Trophoblast cell (in vitro differentiated cells and primary cell): ENCODE results near the gene PSMB10.

ENCODE experiments used
- DNase-seq, 2 donors: peaks; one replicate each; pipeline ENCODE4 v3.0.0-alpha.2; 2016
- H2AFZ ChIP-seq: 2 replicates; pipeline ENCODE4 v1.6.1; 2013; ENCODE audit warnings: low read length, moderate library complexity, mild to moderate bottlenecking; ENCODE audit not compliant: insufficient read depth, poor library complexity
- H2AK5ac ChIP-seq: 2 replicates; pipeline ENCODE4 v1.6.1; 2013; ENCODE audit warnings: mild to moderate bottlenecking, low read length
- H2BK120ac ChIP-seq: 2 replicates; pipeline ENCODE4 v1.6.1; 2013; ENCODE audit warnings: low read length, mild to moderate bottlenecking, moderate library complexity; ENCODE audit not compliant: insufficient read depth, poor library complexity
- H2BK12ac ChIP-seq: 2 replicates; pipeline ENCODE4 v1.6.1; 2013; ENCODE audit warnings: mild to moderate bottlenecking, low read length, moderate library complexity
- H2BK5ac ChIP-seq: 2 replicates; pipeline ENCODE4 v1.6.1; 2013; ENCODE audit warnings: low read length, low read depth, moderate library complexity, mild to moderate bottlenecking; ENCODE audit not compliant: poor library complexity
- H3K14ac ChIP-seq: 2 replicates; pipeline ENCODE4 v1.6.1; 2013; ENCODE audit warnings: mild to moderate bottlenecking, low read length
- H3K18ac ChIP-seq: 2 replicates; pipeline ENCODE4 v1.6.1; 2013; ENCODE audit warnings: mild to moderate bottlenecking, low read length
- H3K23ac ChIP-seq: 2 replicates; pipeline ENCODE4 v1.6.1; 2013; ENCODE audit warnings: low read length
- H3K27ac ChIP-seq: 2 replicates; pipeline ENCODE4 v1.5.1; 2013; ENCODE audit warnings: low read depth, mild to moderate bottlenecking, inconsistent platforms, low read length, moderate library complexity
- H3K27me3 ChIP-seq: 2 replicates; pipeline ENCODE4 v1.6.1; 2013; ENCODE audit warnings: inconsistent platforms, mild to moderate bottlenecking, low read length, moderate library complexity; ENCODE audit not compliant: insufficient read depth
- H3K36me3 ChIP-seq, 2 experiments: 1 replicate in 1 of 2; 2 replicates in 1 of 2; pipeline ENCODE4 v1.6.1; 2013; ENCODE audit warnings: low read length in 2 of 2, mild to moderate bottlenecking in 2 of 2, moderate library complexity in 1 of 2; ENCODE audit not compliant: insufficient read depth in 2 of 2, control insufficient read depth in 1 of 2
- H3K4ac ChIP-seq: 2 replicates; pipeline ENCODE4 v1.6.1; 2013; ENCODE audit warnings: low read depth, mild to moderate bottlenecking, low read length, moderate library complexity
- H3K4me1 ChIP-seq, 2 experiments: 1 replicate in 1 of 2; 2 replicates in 1 of 2; pipeline ENCODE4 v1.6.1; 2013; ENCODE audit warnings: low read length in 2 of 2, mild to moderate bottlenecking in 2 of 2, moderate library complexity in 1 of 2; ENCODE audit not compliant: insufficient read depth in 2 of 2, control insufficient read depth in 1 of 2
- H3K4me2 ChIP-seq: 2 replicates; pipeline ENCODE4 v1.6.1; 2013; ENCODE audit warnings: inconsistent platforms, mild to moderate bottlenecking, low read length, moderate library complexity
- H3K4me3 ChIP-seq: 2 replicates; pipeline ENCODE4 v1.5.1; 2013; ENCODE audit warnings: mild to moderate bottlenecking, low read depth, low read length, inconsistent platforms
- H3K79me1 ChIP-seq: one replicate; pipeline ENCODE4 v1.6.1; 2013; ENCODE audit warnings: low read length
- H3K79me2 ChIP-seq: 2 replicates; pipeline ENCODE4 v1.6.1; 2013; ENCODE audit warnings: low read length, mild to moderate bottlenecking; ENCODE audit not compliant: control insufficient read depth, insufficient read depth, poor library complexity
- H3K9ac ChIP-seq: 2 replicates; pipeline ENCODE4 v1.6.1; 2013; ENCODE audit warnings: mild to moderate bottlenecking, low read length
- H3K9me3 ChIP-seq: 2 replicates; pipeline ENCODE4 v1.6.1; 2013; ENCODE audit warnings: low read depth, mild to moderate bottlenecking, control low read depth, inconsistent platforms, low read length; ENCODE audit not compliant: insufficient read depth
- H4K12ac ChIP-seq: 2 replicates; pipeline ENCODE4 v1.6.1; 2013; ENCODE audit warnings: low read depth, mild to moderate bottlenecking, low read length, moderate library complexity
- H4K8ac ChIP-seq: 2 replicates; pipeline ENCODE4 v1.6.1; 2013; ENCODE audit warnings: low read depth, mild to moderate bottlenecking, low read length, moderate library complexity
- H4K91ac ChIP-seq: one replicate; pipeline ENCODE4 v1.6.1; 2013; ENCODE audit warnings: low read depth, mild to moderate bottlenecking, low read length, moderate library complexity
- WGBS: extraction: QIAGEN DNeasy Blood & Tissue Kit; methylation state at CpG from one replicate; pipeline ENCODE4 v1.1.7; 2013; ENCODE audit warnings: missing lambda C conversion rate; ENCODE audit not compliant: insufficient read length, insufficient coverage; ENCODE audit errors: extremely low coverage; 5-methylcytosine and 5-hydroxymethylcytosine counted together

Gene PSMB10

DNA sequence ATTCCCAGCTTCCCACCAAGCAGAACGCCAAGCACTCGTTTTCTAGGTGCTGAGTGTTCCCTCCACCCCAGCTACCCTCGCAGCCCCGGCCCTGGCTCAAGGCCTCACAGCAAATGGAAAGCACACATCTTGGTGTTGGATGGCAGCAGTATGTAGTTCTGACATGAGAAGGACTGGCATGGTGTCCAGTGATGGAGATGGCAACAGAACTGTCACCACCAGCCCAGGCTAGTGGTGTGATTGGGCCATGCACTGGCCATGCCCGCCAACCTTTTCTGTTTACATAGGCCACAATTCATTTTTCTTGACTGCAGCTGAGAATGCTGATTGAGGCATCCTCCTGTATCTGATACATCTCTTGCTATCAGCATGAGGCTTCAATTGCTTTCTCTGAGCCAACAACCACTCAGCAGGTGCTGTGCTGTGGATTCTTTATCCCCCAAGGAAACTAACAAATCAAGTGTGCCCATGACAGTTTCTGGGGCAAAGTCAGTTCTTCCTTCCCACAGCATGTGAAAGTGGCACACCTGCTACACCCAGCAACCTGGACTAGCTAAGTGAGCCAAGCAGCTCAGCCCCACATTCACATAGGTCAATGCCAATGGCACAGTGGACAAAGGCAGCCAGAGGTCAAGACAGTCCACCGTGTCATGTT is 28.0 kb upstream of the PSMB10 start:
- no peak overlapping the region for H2BK5ac ChIP-seq
- H3K23ac ChIP-seq = peak overlapping the region; percentile 9
- peak overlapping the region; percentile 8 for H3K4me3 ChIP-seq
- H3K4ac ChIP-seq = peak overlapping the region; percentile 3
- no peak overlapping the region for H4K91ac ChIP-seq
- peak overlapping the region; percentile 51 for H3K18ac ChIP-seq
- no peak overlapping the region for H2BK12ac ChIP-seq
- no peak overlapping the region for H4K8ac ChIP-seq
- WGBS = no CpG with 5 or more reads among the region's 6 CpGs
- H3K4me2 ChIP-seq = no peak overlapping the region
- no peak overlapping the region for H2AFZ ChIP-seq
- no peak for DNase-seq
- H4K12ac ChIP-seq = no peak overlapping the region
- H3K79me1 ChIP-seq = peaks cover 30% of the 10 kb centered on the region
- no peaks in the 10 kb centered on the region for H3K27me3 ChIP-seq
- peaks cover 49 to 60% of the 10 kb centered on the region in 2 experiments for H3K36me3 ChIP-seq
- peak overlapping the region; percentile 20 for H3K14ac ChIP-seq
- no peak overlapping the region for H3K9ac ChIP-seq
- no peak overlapping the region for H2BK120ac ChIP-seq
- no peak overlapping the region for H2AK5ac ChIP-seq
- peaks cover 29% of the 10 kb centered on the region for H3K79me2 ChIP-seq
- H3K27ac ChIP-seq = no peak overlapping the region
- peaks cover 28 to 29% of the 10 kb centered on the region in 2 experiments for H3K4me1 ChIP-seq
- peaks cover 2% of the 10 kb centered on the region for H3K9me3 ChIP-seq

DNA sequence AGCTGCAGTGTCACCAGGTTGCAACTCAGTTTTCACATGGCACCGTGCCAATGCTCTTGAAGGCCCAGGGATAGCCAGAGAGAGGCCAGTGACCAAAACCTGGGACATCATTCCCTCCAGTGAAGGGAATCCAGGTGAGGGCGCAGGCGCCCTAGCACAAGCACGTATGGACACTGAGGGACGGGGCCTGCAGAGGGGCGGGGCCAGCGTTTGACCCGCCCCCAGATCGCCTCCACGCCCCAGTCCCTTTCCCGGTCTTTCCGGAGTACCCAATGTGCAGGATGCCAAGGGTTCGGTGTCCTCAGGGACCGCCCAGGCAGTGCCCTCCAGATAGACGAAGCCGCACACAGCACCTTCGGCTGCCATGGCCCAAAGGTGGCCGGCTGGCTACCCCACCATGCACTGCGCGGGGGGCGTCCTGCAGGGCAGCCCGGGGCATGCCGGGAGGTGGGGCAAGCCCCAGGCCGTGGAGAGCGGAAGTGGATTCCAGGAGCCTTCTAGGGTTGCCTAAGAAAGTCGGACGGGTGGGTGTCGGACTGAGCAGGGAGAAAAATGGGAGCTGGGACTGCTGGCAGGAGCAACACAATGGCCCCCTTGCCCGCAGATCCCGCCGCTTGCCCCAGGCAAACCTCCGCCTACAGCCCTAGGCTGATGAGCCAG is 27.1 kb upstream of the PSMB10 start:
- H3K4me2 ChIP-seq = no peak overlapping the region
- no peak overlapping the region for H4K8ac ChIP-seq
- H3K36me3 ChIP-seq = peaks cover 57 to 68% of the 10 kb centered on the region in 2 experiments
- no peak overlapping the region for H4K91ac ChIP-seq
- H3K4ac ChIP-seq = no peak overlapping the region
- H2AK5ac ChIP-seq = no peak overlapping the region
- H4K12ac ChIP-seq = peak overlapping the region; percentile 11
- peaks cover 26% of the 10 kb centered on the region in 2 experiments for H3K4me1 ChIP-seq
- H3K9me3 ChIP-seq = peaks cover 2% of the 10 kb centered on the region
- no CpG with 5 or more reads among the region's 32 CpGs for WGBS
- no peak overlapping the region for H3K23ac ChIP-seq
- no peak overlapping the region for H2BK5ac ChIP-seq
- H3K79me1 ChIP-seq = peaks cover 28% of the 10 kb centered on the region
- peak; percentile 80 to 86 for DNase-seq
- peak overlapping the region; percentile 13 for H3K18ac ChIP-seq
- H2BK12ac ChIP-seq = no peak overlapping the region
- no peak overlapping the region for H3K4me3 ChIP-seq
- H2BK120ac ChIP-seq = no peak overlapping the region
- H3K79me2 ChIP-seq = peaks cover 29% of the 10 kb centered on the region
- H3K9ac ChIP-seq = no peak overlapping the region
- H3K27ac ChIP-seq = no peak overlapping the region
- H2AFZ ChIP-seq = no peak overlapping the region
- no peaks in the 10 kb centered on the region for H3K27me3 ChIP-seq
- H3K14ac ChIP-seq = no peak overlapping the region

DNA sequence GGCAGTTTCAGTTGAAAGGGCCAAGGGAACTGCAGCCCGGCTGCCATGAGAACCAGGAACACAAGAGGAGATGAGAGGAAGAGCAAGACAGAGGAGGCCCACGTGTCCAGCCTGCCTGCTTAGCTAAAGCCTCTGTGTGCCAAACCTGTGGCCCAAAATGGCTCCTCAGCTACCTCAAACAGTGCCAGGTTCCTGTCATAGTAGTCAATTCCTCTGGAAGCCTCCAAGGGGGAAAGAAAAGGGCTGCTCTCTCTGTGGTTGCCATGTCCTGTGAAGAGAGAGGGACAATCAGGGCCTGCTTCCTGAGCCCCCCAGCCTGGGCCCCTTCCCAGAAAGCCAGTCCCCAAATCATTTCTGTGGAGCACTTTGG is 26.6 kb upstream of the PSMB10 start:
- Histone ChIP-seq H3K79me1 (peaks cover 25% of the 10 kb centered on the region), H2BK5ac (no peak overlapping the region), H2BK12ac (no peak overlapping the region), H2AFZ (no peak overlapping the region), H3K36me3 (peaks cover 62 to 73% of the 10 kb centered on the region in 2 experiments), H3K9ac (no peak overlapping the region), H3K23ac (no peak overlapping the region), H3K4me2 (no peak overlapping the region), H4K8ac (no peak overlapping the region), H3K27ac (no peak overlapping the region), H3K9me3 (peaks cover 2% of the 10 kb centered on the region), H3K4me3 (no peak overlapping the region), H3K18ac (peak overlapping the region; percentile 13), H3K27me3 (no peaks in the 10 kb centered on the region), H3K14ac (no peak overlapping the region), H3K79me2 (peaks cover 28% of the 10 kb centered on the region), H3K4ac (no peak overlapping the region), H3K4me1 (peaks cover 24 to 25% of the 10 kb centered on the region in 2 experiments), H4K91ac (no peak overlapping the region), H2BK120ac (no peak overlapping the region), H4K12ac (no peak overlapping the region), H2AK5ac (no peak overlapping the region)
- DNase-seq = no peak
- no CpG with 5 or more reads among the region's 2 CpGs for WGBS

DNA sequence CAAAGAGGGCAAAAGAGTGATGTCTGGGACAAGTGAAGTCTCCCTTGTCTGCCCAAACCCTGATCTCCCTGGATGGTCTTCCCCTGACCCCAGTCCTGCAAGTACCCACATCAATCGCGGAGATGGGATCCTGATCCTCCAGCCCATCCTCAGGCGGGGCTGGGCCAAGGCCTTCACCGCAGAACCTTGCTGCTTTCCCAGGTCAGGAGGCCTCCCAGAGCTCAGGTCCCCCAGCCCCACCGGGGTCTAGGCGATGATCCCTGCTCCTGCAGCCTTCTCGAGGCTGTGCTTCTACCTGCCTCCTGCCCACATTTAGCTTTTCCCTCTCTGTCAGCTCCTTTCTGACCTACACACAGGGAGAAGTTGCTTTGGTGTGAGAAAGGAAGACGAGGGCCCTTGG is 25.5 kb upstream of the PSMB10 start:
- H2BK5ac ChIP-seq = no peak overlapping the region
- H4K8ac ChIP-seq = no peak overlapping the region
- no peak overlapping the region for H3K4me3 ChIP-seq
- H3K4me1 ChIP-seq = peaks cover 21 to 22% of the 10 kb centered on the region in 2 experiments
- no peak for DNase-seq
- peaks cover 73 to 84% of the 10 kb centered on the region in 2 experiments for H3K36me3 ChIP-seq
- H3K14ac ChIP-seq = no peak overlapping the region
- peak overlapping the region; percentile 12 for H3K4ac ChIP-seq
- H4K91ac ChIP-seq = no peak overlapping the region
- peaks cover 16% of the 10 kb centered on the region for H3K79me2 ChIP-seq
- no peaks in the 10 kb centered on the region for H3K27me3 ChIP-seq
- H2AK5ac ChIP-seq = no peak overlapping the region
- no peak overlapping the region for H2BK120ac ChIP-seq
- H2AFZ ChIP-seq = no peak overlapping the region
- H3K4me2 ChIP-seq = no peak overlapping the region
- peak overlapping the region; percentile 5 for H4K12ac ChIP-seq
- peaks cover 15% of the 10 kb centered on the region for H3K79me1 ChIP-seq
- H3K9me3 ChIP-seq = peaks cover 2% of the 10 kb centered on the region
- H3K18ac ChIP-seq = peak overlapping the region; percentile 35
- H3K23ac ChIP-seq = no peak overlapping the region
- no peak overlapping the region for H3K27ac ChIP-seq
- no peak overlapping the region for H3K9ac ChIP-seq
- no peak overlapping the region for H2BK12ac ChIP-seq
- WGBS = no CpG with 5 or more reads among the region's 8 CpGs
